ENCODE results near the gene ITIH3. TPM values are rescaled to one million over a fixed set of nuclear protein-coding genes. Genes with fewer than 3 reads are reported as not detected.

Gene ITIH3
- total RNA-seq, 1 experiment from 2014 or later = 0.67 TPM

DNA sequence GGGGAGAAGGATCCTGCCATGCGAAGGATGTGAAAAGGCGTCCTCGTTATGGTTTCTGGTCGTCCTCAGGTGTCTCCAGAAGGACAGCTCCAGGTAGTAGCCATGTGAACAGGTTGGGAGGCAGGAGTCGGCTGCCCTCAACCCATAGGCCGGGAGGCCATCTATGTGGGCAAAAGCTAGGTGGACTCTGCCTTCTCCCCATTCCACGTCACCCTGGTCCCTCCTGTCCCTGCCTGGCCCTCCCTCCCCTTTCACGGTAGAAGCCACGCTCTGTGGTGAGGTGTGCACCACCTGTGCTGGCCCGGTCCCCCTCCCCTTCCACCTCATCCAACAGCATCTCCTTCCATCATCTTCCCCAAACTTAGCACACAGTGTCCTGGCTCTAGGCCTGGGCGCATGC, 16.3 kb downstream of the ITIH3 start:
- in situ Hi-C loops (cut with HindIII; ENCODE audit: low pct_unique_long_range_greater_than_20kb, low sequenced_read_pairs) = no loop called here
- DNase-seq (ENCODE audit: low read depth, low spot score) = no peak

GRCh38 chr3:52811452-52812011, 16.9 kb downstream of the ITIH3 start:
- ChIA-PET CTCF (no interaction called here), POLR2A (interaction anchor here (0.6 kb wide), 1 partner anchor 332 kb away, joined by 4 read pairs; no protein-coding TSS in a partner anchor)
- no peak for TF ChIP-seq POLR2AphosphoS5 (IDR thresholded peaks at IDR 0.05; ENCODE audit: low read depth, low read length)
- TF ChIP-seq, protein P1, sequence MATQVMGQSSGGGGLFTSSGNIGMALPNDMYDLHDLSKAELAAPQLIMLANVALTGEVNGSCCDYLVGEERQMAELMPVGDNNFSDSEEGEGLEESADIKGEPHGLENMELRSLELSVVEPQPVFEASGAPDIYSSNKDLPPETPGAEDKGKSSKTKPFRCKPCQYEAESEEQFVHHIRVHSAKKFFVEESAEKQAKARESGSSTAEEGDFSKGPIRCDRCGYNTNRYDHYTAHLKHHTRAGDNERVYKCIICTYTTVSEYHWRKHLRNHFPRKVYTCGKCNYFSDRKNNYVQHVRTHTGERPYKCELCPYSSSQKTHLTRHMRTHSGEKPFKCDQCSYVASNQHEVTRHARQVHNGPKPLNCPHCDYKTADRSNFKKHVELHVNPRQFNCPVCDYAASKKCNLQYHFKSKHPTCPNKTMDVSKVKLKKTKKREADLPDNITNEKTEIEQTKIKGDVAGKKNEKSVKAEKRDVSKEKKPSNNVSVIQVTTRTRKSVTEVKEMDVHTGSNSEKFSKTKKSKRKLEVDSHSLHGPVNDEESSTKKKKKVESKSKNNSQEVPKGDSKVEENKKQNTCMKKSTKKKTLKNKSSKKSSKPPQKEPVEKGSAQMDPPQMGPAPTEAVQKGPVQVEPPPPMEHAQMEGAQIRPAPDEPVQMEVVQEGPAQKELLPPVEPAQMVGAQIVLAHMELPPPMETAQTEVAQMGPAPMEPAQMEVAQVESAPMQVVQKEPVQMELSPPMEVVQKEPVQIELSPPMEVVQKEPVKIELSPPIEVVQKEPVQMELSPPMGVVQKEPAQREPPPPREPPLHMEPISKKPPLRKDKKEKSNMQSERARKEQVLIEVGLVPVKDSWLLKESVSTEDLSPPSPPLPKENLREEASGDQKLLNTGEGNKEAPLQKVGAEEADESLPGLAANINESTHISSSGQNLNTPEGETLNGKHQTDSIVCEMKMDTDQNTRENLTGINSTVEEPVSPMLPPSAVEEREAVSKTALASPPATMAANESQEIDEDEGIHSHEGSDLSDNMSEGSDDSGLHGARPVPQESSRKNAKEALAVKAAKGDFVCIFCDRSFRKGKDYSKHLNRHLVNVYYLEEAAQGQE (IDR thresholded peaks at IDR 0.05; ENCODE audit: insufficient read depth in 1 of 2, low read depth in 2 of 2, low read length in 1 of 2) = no peak
- TF ChIP-seq, protein P2, sequence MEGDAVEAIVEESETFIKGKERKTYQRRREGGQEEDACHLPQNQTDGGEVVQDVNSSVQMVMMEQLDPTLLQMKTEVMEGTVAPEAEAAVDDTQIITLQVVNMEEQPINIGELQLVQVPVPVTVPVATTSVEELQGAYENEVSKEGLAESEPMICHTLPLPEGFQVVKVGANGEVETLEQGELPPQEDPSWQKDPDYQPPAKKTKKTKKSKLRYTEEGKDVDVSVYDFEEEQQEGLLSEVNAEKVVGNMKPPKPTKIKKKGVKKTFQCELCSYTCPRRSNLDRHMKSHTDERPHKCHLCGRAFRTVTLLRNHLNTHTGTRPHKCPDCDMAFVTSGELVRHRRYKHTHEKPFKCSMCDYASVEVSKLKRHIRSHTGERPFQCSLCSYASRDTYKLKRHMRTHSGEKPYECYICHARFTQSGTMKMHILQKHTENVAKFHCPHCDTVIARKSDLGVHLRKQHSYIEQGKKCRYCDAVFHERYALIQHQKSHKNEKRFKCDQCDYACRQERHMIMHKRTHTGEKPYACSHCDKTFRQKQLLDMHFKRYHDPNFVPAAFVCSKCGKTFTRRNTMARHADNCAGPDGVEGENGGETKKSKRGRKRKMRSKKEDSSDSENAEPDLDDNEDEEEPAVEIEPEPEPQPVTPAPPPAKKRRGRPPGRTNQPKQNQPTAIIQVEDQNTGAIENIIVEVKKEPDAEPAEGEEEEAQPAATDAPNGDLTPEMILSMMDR (IDR thresholded peaks at IDR 0.05) = no peak
- no peak for TF ChIP-seq TCF7L2 (IDR thresholded peaks at IDR 0.05; ENCODE audit: low read depth, low read length)
- TF ChIP-seq SIN3A (IDR thresholded peaks at IDR 0.05; ENCODE audit: borderline replicate concordance, insufficient read depth, low read depth, low read length) = no peak
- Histone ChIP-seq H3K27ac (ENCODE audit: low read length) (no peak overlapping the region), H3K4me3 (ENCODE audit: low read depth in 2 of 2, low read length in 2 of 2) (no peak overlapping the region), H3K27me3 (ENCODE audit: control insufficient read depth, insufficient read depth, low read length) (no peaks in the 10 kb centered on the region), H3K36me3 (ENCODE audit: control insufficient read depth, insufficient read depth, low read length) (no peaks in the 10 kb centered on the region), H3K9me3 (ENCODE audit: control insufficient read depth, insufficient read depth, low read depth, low read length) (no peaks in the 10 kb centered on the region), H3K4me1 (ENCODE audit: control insufficient read depth, insufficient read depth, low read length) (no peaks in the 10 kb centered on the region)
- no peak for ATAC-seq
- in situ Hi-C loops (cut with HindIII; ENCODE audit: low pct_unique_long_range_greater_than_20kb, low sequenced_read_pairs) (no loop called here), intact Hi-C loops (cut with micrococcal nuclease; ENCODE audit: unreplicated experiment) (no loop called here)
- BruUV-seq (replicated peaks) = no TSS peak
- DNase-seq (ENCODE audit: low read depth, low spot score) = no peak

More for the DNA sequence above, 16.3 kb downstream of the ITIH3 start:
- H3K4me1 ChIP-seq (ENCODE audit: control insufficient read depth, insufficient read depth, low read length) = no peaks in the 10 kb centered on the region
- intact Hi-C loops (cut with micrococcal nuclease; ENCODE audit: unreplicated experiment) = no loop called here
- no peaks in the 10 kb centered on the region for H3K9me3 ChIP-seq (ENCODE audit: control insufficient read depth, insufficient read depth, low read depth, low read length)
- TF ChIP-seq, protein P1 (IDR thresholded peaks at IDR 0.05; ENCODE audit: insufficient read depth in 1 of 2, low read depth in 2 of 2, low read length in 1 of 2) = no peak
- TF ChIP-seq, protein P2 (IDR thresholded peaks at IDR 0.05) = no peak
- TF ChIP-seq POLR2AphosphoS5 (IDR thresholded peaks at IDR 0.05; ENCODE audit: low read depth, low read length) (no peak), SIN3A (IDR thresholded peaks at IDR 0.05; ENCODE audit: borderline replicate concordance, insufficient read depth, low read depth, low read length) (no peak), TCF7L2 (IDR thresholded peaks at IDR 0.05; ENCODE audit: low read depth, low read length) (no peak)
- no TSS peak for BruUV-seq (replicated peaks)
- no peaks in the 10 kb centered on the region for H3K36me3 ChIP-seq (ENCODE audit: control insufficient read depth, insufficient read depth, low read length)
- no peaks in the 10 kb centered on the region for H3K27me3 ChIP-seq (ENCODE audit: control insufficient read depth, insufficient read depth, low read length)
- no peak overlapping the region for H3K4me3 ChIP-seq (ENCODE audit: low read depth in 2 of 2, low read length in 2 of 2)
- CTCF ChIA-PET = no interaction called here
- POLR2A ChIA-PET = no interaction called here
- no peak overlapping the region for H3K27ac ChIP-seq (ENCODE audit: low read length)
- no peak for ATAC-seq
